HG02981 (cell line): Measurements from ENCODE around the gene TRAPPC2L.

Experiments used
- ATAC-seq: cut with Tn5 transposase; IDR thresholded peaks from one replicate; pipeline ENCODE4 v1.9.1; 2021; ENCODE audit warnings: mild to moderate bottlenecking, moderate library complexity; ENCODE audit not compliant: unreplicated experiment

Gene TRAPPC2L

GRCh38 chr16:88874938-88875599 lies 18.1 kb downstream of the TRAPPC2L start:
- ATAC-seq, result no peak

- no peak for ATAC-seq
Measured at GRCh38 chr16:88875703-88876234, 18.8 kb downstream of the TRAPPC2L start.

- ATAC-seq, result no peak
Measured at GRCh38 chr16:88876942-88877526, 20.1 kb downstream of the TRAPPC2L start.

- no peak for ATAC-seq
Measured at GRCh38 chr16:88877564-88878289, 20.8 kb downstream of the TRAPPC2L start.

- ATAC-seq, result no peak
Measured at GRCh38 chr16:88878356-88878755, 21.4 kb downstream of the TRAPPC2L start.

GRCh38 chr16:88878967-88879787 lies 22.2 kb downstream of the TRAPPC2L start:
- ATAC-seq, result no peak

GRCh38 chr16:88879788-88880055 lies 22.8 kb downstream of the TRAPPC2L start:
- no peak for ATAC-seq

- no peak for ATAC-seq
Measured at GRCh38 chr16:88880226-88881006, 23.5 kb downstream of the TRAPPC2L start.

- ATAC-seq, result no peak
Measured at GRCh38 chr16:88881007-88881615, 24.2 kb downstream of the TRAPPC2L start.

GRCh38 chr16:88881675-88882357 lies 24.9 kb downstream of the TRAPPC2L start:
- ATAC-seq, result no peak

GRCh38 chr16:88882358-88883030 lies 25.6 kb downstream of the TRAPPC2L start:
- ATAC-seq, result no peak

GRCh38 chr16:88883117-88883895 lies 26.4 kb downstream of the TRAPPC2L start:
- ATAC-seq, result no peak

- ATAC-seq, result no peak
Measured at GRCh38 chr16:88883946-88884345, 27.0 kb downstream of the TRAPPC2L start.

GRCh38 chr16:88884569-88885271 lies 27.8 kb downstream of the TRAPPC2L start:
- ATAC-seq, result no peak

GRCh38 chr16:88885693-88886280 lies 28.9 kb downstream of the TRAPPC2L start:
- no peak for ATAC-seq

- no peak for ATAC-seq
Measured at GRCh38 chr16:88886420-88886844, 29.5 kb downstream of the TRAPPC2L start.

GRCh38 chr16:88886845-88887521 lies 30.1 kb downstream of the TRAPPC2L start:
- ATAC-seq, result no peak
